Liver (tissue), 9 donors: ENCODE measurements around the gene TACR1. TPM values are rescaled to one million over a fixed set of nuclear protein-coding genes. Genes with fewer than 3 reads are reported as not detected.

Experiments
- DNase-seq: peaks from one replicate; pipeline ENCODE4 v3.0.0-alpha.2; 2017; ENCODE audit warnings: low spot score
- H3K27ac ChIP-seq, 2 donors: one replicate each; pipeline ENCODE4 v1.7.0; 2013; ENCODE audit warnings: inconsistent platforms in 2 of 2, low read length in 2 of 2, control low read depth in 1 of 2, low read depth in 1 of 2, mild to moderate bottlenecking in 1 of 2
- H3K27me3 ChIP-seq, 4 donors: one replicate each; pipeline versions ENCODE4 v1.6.1 to v1.7.0; 2013; ENCODE audit warnings: low read length in 3 of 4, inconsistent platforms in 1 of 4, mild to moderate bottlenecking in 1 of 4, moderate library complexity in 1 of 4; ENCODE audit not compliant: control insufficient read depth in 4 of 4, insufficient read depth in 4 of 4
- H3K36me3 ChIP-seq, 4 donors: one replicate each; pipeline versions ENCODE4 v1.6.1 to v1.7.0; 2013; ENCODE audit warnings: low read length in 3 of 4, mild to moderate bottlenecking in 3 of 4, low read depth in 1 of 4, moderate library complexity in 1 of 4; ENCODE audit not compliant: control insufficient read depth in 4 of 4, insufficient read depth in 3 of 4
- H3K4me1 ChIP-seq, 4 donors: one replicate each; pipeline versions ENCODE4 v1.6.1 to v1.7.0; 2013; ENCODE audit warnings: low read length in 3 of 4, mild to moderate bottlenecking in 3 of 4, moderate library complexity in 1 of 4; ENCODE audit not compliant: control insufficient read depth in 4 of 4, insufficient read depth in 4 of 4
- H3K4me3 ChIP-seq, 3 donors: one replicate each; pipeline versions ENCODE4 v1.6.1 to v1.7.0; 2013; ENCODE audit warnings: low read length in 3 of 3, control low read depth in 1 of 3, low read depth in 1 of 3, mild to moderate bottlenecking in 1 of 3
- H3K9ac ChIP-seq, 2 donors: one replicate each; pipeline ENCODE4 v1.7.0; 2013; ENCODE audit warnings: low read length in 2 of 2, mild to moderate bottlenecking in 2 of 2, moderate library complexity in 2 of 2, control low read depth in 1 of 2, low read depth in 1 of 2
- H3K9me3 ChIP-seq, 4 donors: one replicate each; pipeline versions ENCODE4 v1.6.1 to v1.7.0; 2013; ENCODE audit warnings: low read length in 3 of 4; ENCODE audit not compliant: control insufficient read depth in 4 of 4
- EGR1 ChIP-seq, 2 donors: IDR thresholded peaks; 2 replicates each; pipeline ENCODE4 v1.6.1; 2016 to 2018; ENCODE audit warnings: antibody characterized with exemption in 2 of 2, low read depth in 2 of 2
- FOXA1 ChIP-seq: IDR thresholded peaks from 2 replicates; pipeline ENCODE4 v1.6.1; 2016; ENCODE audit warnings: antibody characterized with exemption
- FOXA2 ChIP-seq: IDR thresholded peaks from 2 replicates; pipeline ENCODE4 v1.6.1; 2016; ENCODE audit warnings: antibody characterized with exemption
- GABPA ChIP-seq, 2 donors: IDR thresholded peaks in 1 of 2; conservative IDR thresholded peaks in 1 of 2; 2 replicates each; pipeline ENCODE4 v1.6.1; 2016; ENCODE audit warnings: antibody characterized with exemption in 2 of 2, mild to moderate bottlenecking in 1 of 2, moderate library complexity in 1 of 2
- HNF4A ChIP-seq, 2 donors: conservative IDR thresholded peaks; 2 replicates each; pipeline ENCODE4 v1.6.1; 2016; ENCODE audit warnings: antibody characterized with exemption in 2 of 2, mild to moderate bottlenecking in 2 of 2
- HNF4G ChIP-seq: IDR thresholded peaks from 2 replicates; pipeline ENCODE4 v1.6.1; 2016; ENCODE audit warnings: antibody characterized with exemption
- JUND ChIP-seq, 2 donors: IDR thresholded peaks; 2 replicates each; pipeline ENCODE4 v1.6.1; 2016; ENCODE audit warnings: antibody characterized with exemption in 2 of 2
- RAD21 ChIP-seq, 2 donors: IDR thresholded peaks; 2 replicates each; pipeline ENCODE4 v1.6.1; 2016; ENCODE audit warnings: antibody characterized with exemption in 2 of 2, mild to moderate bottlenecking in 2 of 2
- SP1 ChIP-seq: IDR thresholded peaks from 2 replicates; pipeline ENCODE4 v1.6.1; 2018; ENCODE audit warnings: antibody characterized with exemption, mild to moderate bottlenecking
- TAF1 ChIP-seq: conservative IDR thresholded peaks from 2 replicates; pipeline ENCODE4 v1.6.1; 2016; ENCODE audit warnings: antibody characterized with exemption, mild to moderate bottlenecking
- WGBS: extraction: QIAGEN DNeasy Blood & Tissue Kit; methylation state at CpG from one replicate; pipeline ENCODE4 v1.1.7; 2013; 5-methylcytosine and 5-hydroxymethylcytosine counted together
- polyA plus RNA-seq, 2 donors: library from polyadenylated mRNA; stranded (reverse) in 1 of 2; unstranded in 1 of 2; fragments of 200-250 nt in 1 of 2; fragments of >200 nt in 1 of 2; fragmentation: Nextera tagmentation in 1 of 2; extraction: Ambion mirVana in 1 of 2; gene quantifications; one replicate each; pipeline versions ENCODE4 v1.2.1 to v1.2.3, GENCODE V29; 2013 to 2015
- total RNA-seq, 2 donors: library from RNA; depleted of rRNA; stranded (reverse); fragments of >200 nt; gene quantifications; one replicate each; pipeline ENCODE4 v1.2.3, GENCODE V29; 2014
- TF ChIP-seq, protein P1 (sequence below): IDR thresholded peaks from 2 replicates; pipeline ENCODE4 v1.6.1; 2016; ENCODE audit warnings: antibody characterized with exemption
- TF ChIP-seq, protein P2 (sequence below): IDR thresholded peaks from 2 replicates; pipeline ENCODE4 v1.6.1; 2016; ENCODE audit warnings: antibody characterized with exemption
- TF ChIP-seq, protein P3 (sequence below): fragments of 150-350 bp; IDR thresholded peaks from 2 replicates; pipeline ENCODE4 v1.5.1; 2017; ENCODE audit warnings: improper control_type of control experiment, low read depth, low read length; ENCODE audit not compliant: missing input control
- TF ChIP-seq, protein P4 (sequence below): IDR thresholded peaks from 2 replicates; pipeline ENCODE4 v1.6.1; 2016; ENCODE audit warnings: antibody characterized with exemption
- TF ChIP-seq, protein P5 (sequence below): IDR thresholded peaks from 2 replicates; pipeline ENCODE4 v1.6.1; 2016; ENCODE audit warnings: antibody characterized with exemption, mild to moderate bottlenecking
- donor health status: healthy.
- donor health status: healthy.
- donor health status: healthy.
- donor health status: healthy.
- donor health status: healthy.

Gene TACR1
- total and polyA plus RNA-seq, 4 donors, result 0.02 to 0.84 (median 0.14) TPM; not detected in 1

DNA sequence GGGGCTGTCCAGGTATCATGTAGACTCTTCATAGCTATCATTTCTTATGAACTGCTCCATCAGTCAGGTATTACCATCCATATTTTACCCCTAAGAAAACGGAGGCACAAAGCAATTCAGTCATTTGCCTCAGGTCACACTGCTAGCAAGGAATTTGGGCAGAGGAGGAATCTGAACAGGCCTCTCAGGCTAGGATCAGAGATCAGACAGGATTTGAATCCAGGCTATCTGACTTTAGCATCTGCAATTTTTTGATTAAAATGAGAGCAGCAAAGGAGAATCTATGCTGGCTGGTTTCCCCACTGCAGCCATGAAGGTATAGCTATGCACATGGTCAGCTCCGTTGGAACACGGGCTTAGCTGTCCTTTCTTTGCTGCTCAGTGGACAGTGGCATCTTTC, 60.1 kb downstream of the TACR1 start:
- H3K36me3 ChIP-seq, result no peaks in the 10 kb centered on the region
- H3K27ac ChIP-seq, result no peak overlapping the region
- H3K27me3 ChIP-seq, result no peaks in the 10 kb centered on the region
- no peak for TF ChIP-seq EGR1 (IDR thresholded peaks at IDR 0.05; ENCODE audit: low read depth in 2 of 2)
- no peak for TF ChIP-seq HNF4A (conservative IDR thresholded peaks at IDR 0.05)
- no peak for TF ChIP-seq SP1
- no peak for TF ChIP-seq TAF1
- no peak for TF ChIP-seq JUND (IDR thresholded peaks at IDR 0.05)
- TF ChIP-seq, protein P1, sequence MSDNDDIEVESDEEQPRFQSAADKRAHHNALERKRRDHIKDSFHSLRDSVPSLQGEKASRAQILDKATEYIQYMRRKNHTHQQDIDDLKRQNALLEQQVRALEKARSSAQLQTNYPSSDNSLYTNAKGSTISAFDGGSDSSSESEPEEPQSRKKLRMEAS, result no peak
- no peak for TF ChIP-seq GABPA (IDR thresholded peaks at IDR 0.05 in 1 of 2, conservative IDR thresholded peaks at IDR 0.05 in 1 of 2)
- no peak for TF ChIP-seq FOXA1
- TF ChIP-seq FOXA2, result no peak
- TF ChIP-seq, protein P2, sequence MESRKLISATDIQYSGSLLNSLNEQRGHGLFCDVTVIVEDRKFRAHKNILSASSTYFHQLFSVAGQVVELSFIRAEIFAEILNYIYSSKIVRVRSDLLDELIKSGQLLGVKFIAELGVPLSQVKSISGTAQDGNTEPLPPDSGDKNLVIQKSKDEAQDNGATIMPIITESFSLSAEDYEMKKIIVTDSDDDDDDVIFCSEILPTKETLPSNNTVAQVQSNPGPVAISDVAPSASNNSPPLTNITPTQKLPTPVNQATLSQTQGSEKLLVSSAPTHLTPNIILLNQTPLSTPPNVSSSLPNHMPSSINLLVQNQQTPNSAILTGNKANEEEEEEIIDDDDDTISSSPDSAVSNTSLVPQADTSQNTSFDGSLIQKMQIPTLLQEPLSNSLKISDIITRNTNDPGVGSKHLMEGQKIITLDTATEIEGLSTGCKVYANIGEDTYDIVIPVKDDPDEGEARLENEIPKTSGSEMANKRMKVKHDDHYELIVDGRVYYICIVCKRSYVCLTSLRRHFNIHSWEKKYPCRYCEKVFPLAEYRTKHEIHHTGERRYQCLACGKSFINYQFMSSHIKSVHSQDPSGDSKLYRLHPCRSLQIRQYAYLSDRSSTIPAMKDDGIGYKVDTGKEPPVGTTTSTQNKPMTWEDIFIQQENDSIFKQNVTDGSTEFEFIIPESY, result no peak
- H3K4me1 ChIP-seq, result no peaks in the 10 kb centered on the region
- no peak overlapping the region for H3K9ac ChIP-seq
- H3K9me3 ChIP-seq, result no peaks in the 10 kb centered on the region
- 83% methylated on average over 3 of the region's 3 CpGs for WGBS
- H3K4me3 ChIP-seq, result no peak overlapping the region
- no peak for DNase-seq

DNA sequence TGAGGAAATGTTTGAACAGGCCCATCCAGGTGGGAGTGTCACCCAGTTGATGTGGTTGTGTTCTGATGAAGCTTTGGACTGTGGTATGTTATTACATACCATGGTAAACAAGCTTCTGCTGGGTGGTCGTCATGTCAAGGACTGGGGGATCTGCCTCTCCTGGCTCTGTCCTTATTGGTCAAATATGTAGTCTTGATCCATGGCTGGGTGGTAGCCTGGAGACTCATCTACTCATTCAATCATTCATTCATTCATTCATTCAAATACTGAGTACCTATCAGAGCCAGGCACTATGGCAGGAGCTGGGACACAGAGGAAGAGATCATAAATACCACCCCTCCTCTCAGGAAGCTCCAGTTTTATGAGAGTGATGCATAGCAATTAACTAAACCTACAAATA, 60.8 kb downstream of the TACR1 start:
- no peak for DNase-seq
- H3K36me3 ChIP-seq, result no peaks in the 10 kb centered on the region
- no peaks in the 10 kb centered on the region for H3K27me3 ChIP-seq
- no peak overlapping the region for H3K4me3 ChIP-seq
- no peaks in the 10 kb centered on the region for H3K9me3 ChIP-seq
- no peak overlapping the region for H3K27ac ChIP-seq
- H3K4me1 ChIP-seq, result no peaks in the 10 kb centered on the region
- H3K9ac ChIP-seq, result no peak overlapping the region
- TF ChIP-seq, protein P3, sequence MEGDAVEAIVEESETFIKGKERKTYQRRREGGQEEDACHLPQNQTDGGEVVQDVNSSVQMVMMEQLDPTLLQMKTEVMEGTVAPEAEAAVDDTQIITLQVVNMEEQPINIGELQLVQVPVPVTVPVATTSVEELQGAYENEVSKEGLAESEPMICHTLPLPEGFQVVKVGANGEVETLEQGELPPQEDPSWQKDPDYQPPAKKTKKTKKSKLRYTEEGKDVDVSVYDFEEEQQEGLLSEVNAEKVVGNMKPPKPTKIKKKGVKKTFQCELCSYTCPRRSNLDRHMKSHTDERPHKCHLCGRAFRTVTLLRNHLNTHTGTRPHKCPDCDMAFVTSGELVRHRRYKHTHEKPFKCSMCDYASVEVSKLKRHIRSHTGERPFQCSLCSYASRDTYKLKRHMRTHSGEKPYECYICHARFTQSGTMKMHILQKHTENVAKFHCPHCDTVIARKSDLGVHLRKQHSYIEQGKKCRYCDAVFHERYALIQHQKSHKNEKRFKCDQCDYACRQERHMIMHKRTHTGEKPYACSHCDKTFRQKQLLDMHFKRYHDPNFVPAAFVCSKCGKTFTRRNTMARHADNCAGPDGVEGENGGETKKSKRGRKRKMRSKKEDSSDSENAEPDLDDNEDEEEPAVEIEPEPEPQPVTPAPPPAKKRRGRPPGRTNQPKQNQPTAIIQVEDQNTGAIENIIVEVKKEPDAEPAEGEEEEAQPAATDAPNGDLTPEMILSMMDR, result no peak
- TF ChIP-seq, protein P4, sequence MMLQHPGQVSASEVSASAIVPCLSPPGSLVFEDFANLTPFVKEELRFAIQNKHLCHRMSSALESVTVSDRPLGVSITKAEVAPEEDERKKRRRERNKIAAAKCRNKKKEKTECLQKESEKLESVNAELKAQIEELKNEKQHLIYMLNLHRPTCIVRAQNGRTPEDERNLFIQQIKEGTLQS, result no peak
- TF ChIP-seq, protein P5, sequence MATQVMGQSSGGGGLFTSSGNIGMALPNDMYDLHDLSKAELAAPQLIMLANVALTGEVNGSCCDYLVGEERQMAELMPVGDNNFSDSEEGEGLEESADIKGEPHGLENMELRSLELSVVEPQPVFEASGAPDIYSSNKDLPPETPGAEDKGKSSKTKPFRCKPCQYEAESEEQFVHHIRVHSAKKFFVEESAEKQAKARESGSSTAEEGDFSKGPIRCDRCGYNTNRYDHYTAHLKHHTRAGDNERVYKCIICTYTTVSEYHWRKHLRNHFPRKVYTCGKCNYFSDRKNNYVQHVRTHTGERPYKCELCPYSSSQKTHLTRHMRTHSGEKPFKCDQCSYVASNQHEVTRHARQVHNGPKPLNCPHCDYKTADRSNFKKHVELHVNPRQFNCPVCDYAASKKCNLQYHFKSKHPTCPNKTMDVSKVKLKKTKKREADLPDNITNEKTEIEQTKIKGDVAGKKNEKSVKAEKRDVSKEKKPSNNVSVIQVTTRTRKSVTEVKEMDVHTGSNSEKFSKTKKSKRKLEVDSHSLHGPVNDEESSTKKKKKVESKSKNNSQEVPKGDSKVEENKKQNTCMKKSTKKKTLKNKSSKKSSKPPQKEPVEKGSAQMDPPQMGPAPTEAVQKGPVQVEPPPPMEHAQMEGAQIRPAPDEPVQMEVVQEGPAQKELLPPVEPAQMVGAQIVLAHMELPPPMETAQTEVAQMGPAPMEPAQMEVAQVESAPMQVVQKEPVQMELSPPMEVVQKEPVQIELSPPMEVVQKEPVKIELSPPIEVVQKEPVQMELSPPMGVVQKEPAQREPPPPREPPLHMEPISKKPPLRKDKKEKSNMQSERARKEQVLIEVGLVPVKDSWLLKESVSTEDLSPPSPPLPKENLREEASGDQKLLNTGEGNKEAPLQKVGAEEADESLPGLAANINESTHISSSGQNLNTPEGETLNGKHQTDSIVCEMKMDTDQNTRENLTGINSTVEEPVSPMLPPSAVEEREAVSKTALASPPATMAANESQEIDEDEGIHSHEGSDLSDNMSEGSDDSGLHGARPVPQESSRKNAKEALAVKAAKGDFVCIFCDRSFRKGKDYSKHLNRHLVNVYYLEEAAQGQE, result no peak
- TF ChIP-seq HNF4A (conservative IDR thresholded peaks at IDR 0.05) (no peak), RAD21 (IDR thresholded peaks at IDR 0.05) (no peak), TAF1 (no peak), HNF4G (no peak), GABPA (IDR thresholded peaks at IDR 0.05 in 1 of 2, conservative IDR thresholded peaks at IDR 0.05 in 1 of 2) (no peak), EGR1 (IDR thresholded peaks at IDR 0.05; ENCODE audit: low read depth in 2 of 2) (no peak)
- TF ChIP-seq, protein P2, result no peak
- TF ChIP-seq, protein P1, result no peak
- 86% methylated on average over 1 of the region's 1 CpG for WGBS
